Measurements from ENCODE around the gene TOX3. TPM values are rescaled to one million over a fixed set of nuclear protein-coding genes. Genes with fewer than 3 reads are reported as not detected.

The TOX3 gene
- total RNA-seq, 1 experiment from 2014 or later, result 16.6 TPM

DNA sequence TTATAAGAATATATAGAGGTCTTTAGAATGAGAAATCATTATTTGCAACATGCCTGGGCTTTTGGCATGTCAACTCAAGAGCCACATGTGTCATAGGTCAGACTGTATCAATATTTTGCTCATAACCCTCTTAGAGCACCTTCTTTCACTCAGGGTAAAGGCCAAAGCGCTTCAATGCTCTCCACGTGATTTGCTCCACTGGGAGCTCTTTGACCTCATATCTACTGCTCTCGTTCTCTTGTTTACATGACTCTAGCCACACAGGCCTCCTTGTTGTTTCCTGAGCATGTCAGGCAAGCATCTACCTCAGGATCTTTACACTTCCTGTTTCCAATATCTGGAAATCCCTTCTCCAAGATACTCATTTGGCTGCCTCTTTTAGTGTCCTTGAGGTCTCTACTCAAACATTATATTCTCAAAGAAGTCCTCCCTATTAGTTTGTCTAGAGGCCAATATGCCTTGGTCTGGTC, 148.4 kb downstream of the TOX3 start:
- Histone ChIP-seq H3K4me1 (ENCODE audit: insufficient read depth, low read length, poor library complexity, severe bottlenecking) (no peaks in the 10 kb centered on the region), H3K9me3 (ENCODE audit: low read depth, low read length, poor library complexity, severe bottlenecking) (no peaks in the 10 kb centered on the region), H3K4me3 (ENCODE audit: low read depth, low read length, poor library complexity, severe bottlenecking) (no peak overlapping the region), H3K27ac (ENCODE audit: low read depth, low read length, poor library complexity, severe bottlenecking) (no peak overlapping the region), H3K27me3 (replicated peaks; ENCODE audit: insufficient read depth, low read depth, low read length, poor library complexity) (no peaks in the 10 kb centered on the region), H3K36me3 (ENCODE audit: insufficient read depth, low read length, poor library complexity, severe bottlenecking) (no peaks in the 10 kb centered on the region)
- intact Hi-C loops (cut with micrococcal nuclease; ENCODE audit: unreplicated experiment), result no loop called here
- TF ChIP-seq EZH2 (IDR thresholded peaks at IDR 0.05; ENCODE audit: borderline replicate concordance, low read depth, low read length, poor library complexity, severe bottlenecking), result no peak
- TF ChIP-seq, protein P1, sequence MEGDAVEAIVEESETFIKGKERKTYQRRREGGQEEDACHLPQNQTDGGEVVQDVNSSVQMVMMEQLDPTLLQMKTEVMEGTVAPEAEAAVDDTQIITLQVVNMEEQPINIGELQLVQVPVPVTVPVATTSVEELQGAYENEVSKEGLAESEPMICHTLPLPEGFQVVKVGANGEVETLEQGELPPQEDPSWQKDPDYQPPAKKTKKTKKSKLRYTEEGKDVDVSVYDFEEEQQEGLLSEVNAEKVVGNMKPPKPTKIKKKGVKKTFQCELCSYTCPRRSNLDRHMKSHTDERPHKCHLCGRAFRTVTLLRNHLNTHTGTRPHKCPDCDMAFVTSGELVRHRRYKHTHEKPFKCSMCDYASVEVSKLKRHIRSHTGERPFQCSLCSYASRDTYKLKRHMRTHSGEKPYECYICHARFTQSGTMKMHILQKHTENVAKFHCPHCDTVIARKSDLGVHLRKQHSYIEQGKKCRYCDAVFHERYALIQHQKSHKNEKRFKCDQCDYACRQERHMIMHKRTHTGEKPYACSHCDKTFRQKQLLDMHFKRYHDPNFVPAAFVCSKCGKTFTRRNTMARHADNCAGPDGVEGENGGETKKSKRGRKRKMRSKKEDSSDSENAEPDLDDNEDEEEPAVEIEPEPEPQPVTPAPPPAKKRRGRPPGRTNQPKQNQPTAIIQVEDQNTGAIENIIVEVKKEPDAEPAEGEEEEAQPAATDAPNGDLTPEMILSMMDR (conservative IDR thresholded peaks at IDR 0.05; ENCODE audit: low read depth, low read length), result no peak
- DNase-seq (ENCODE audit: low spot score), result no peak
- CTCF ChIA-PET, result no interaction called here
- POLR2A ChIA-PET (ENCODE audit: low non-redundant PET), result no interaction called here
- no TSS peak for BruUV-seq (replicated peaks)

- ChIA-PET CTCF (no interaction called here), POLR2A (ENCODE audit: low non-redundant PET) (no interaction called here)
- no TSS peak for BruUV-seq (replicated peaks)
- no peaks in the 10 kb centered on the region for H3K4me1 ChIP-seq (ENCODE audit: insufficient read depth, low read length, poor library complexity, severe bottlenecking)
- H3K36me3 ChIP-seq (ENCODE audit: insufficient read depth, low read length, poor library complexity, severe bottlenecking), result no peaks in the 10 kb centered on the region
- H3K4me3 ChIP-seq (ENCODE audit: low read depth, low read length, poor library complexity, severe bottlenecking), result no peak overlapping the region
- no peak overlapping the region for H3K27ac ChIP-seq (ENCODE audit: low read depth, low read length, poor library complexity, severe bottlenecking)
- no peak for DNase-seq (ENCODE audit: low spot score)
- intact Hi-C loops (cut with micrococcal nuclease; ENCODE audit: unreplicated experiment), result no loop called here
- H3K9me3 ChIP-seq (ENCODE audit: low read depth, low read length, poor library complexity, severe bottlenecking), result no peaks in the 10 kb centered on the region
- TF ChIP-seq EZH2 (IDR thresholded peaks at IDR 0.05; ENCODE audit: borderline replicate concordance, low read depth, low read length, poor library complexity, severe bottlenecking), result no peak
- TF ChIP-seq, protein P1 (conservative IDR thresholded peaks at IDR 0.05; ENCODE audit: low read depth, low read length), result no peak
- no peaks in the 10 kb centered on the region for H3K27me3 ChIP-seq (replicated peaks; ENCODE audit: insufficient read depth, low read depth, low read length, poor library complexity)
These were observed 148.9 kb downstream of the TOX3 start for GRCh38 chr16:52398021-52398420.

- Histone ChIP-seq H3K4me3 (ENCODE audit: low read depth, low read length, poor library complexity, severe bottlenecking) (no peak overlapping the region), H3K9me3 (ENCODE audit: low read depth, low read length, poor library complexity, severe bottlenecking) (no peaks in the 10 kb centered on the region)
- no TSS peak for BruUV-seq (replicated peaks)
These were observed 153.5 kb downstream of the TOX3 start for GRCh38 chr16:52393448-52393847.

More at GRCh38 chr16:52393448-52393847, 153.5 kb downstream of the TOX3 start:
- no peaks in the 10 kb centered on the region for H3K4me1 ChIP-seq (ENCODE audit: insufficient read depth, low read length, poor library complexity, severe bottlenecking)
- no peak for DNase-seq (ENCODE audit: low spot score)
- H3K27me3 ChIP-seq (replicated peaks; ENCODE audit: insufficient read depth, low read depth, low read length, poor library complexity), result peaks cover 7% of the 10 kb centered on the region
- H3K36me3 ChIP-seq (ENCODE audit: insufficient read depth, low read length, poor library complexity, severe bottlenecking), result no peaks in the 10 kb centered on the region
- intact Hi-C loops (cut with micrococcal nuclease; ENCODE audit: unreplicated experiment), result no loop called here
- TF ChIP-seq, protein P1 (conservative IDR thresholded peaks at IDR 0.05; ENCODE audit: low read depth, low read length), result no peak
- TF ChIP-seq EZH2 (IDR thresholded peaks at IDR 0.05; ENCODE audit: borderline replicate concordance, low read depth, low read length, poor library complexity, severe bottlenecking), result no peak
- H3K27ac ChIP-seq (ENCODE audit: low read depth, low read length, poor library complexity, severe bottlenecking), result no peak overlapping the region
- ChIA-PET POLR2A (ENCODE audit: low non-redundant PET) (no interaction called here), CTCF (no interaction called here)
